ENCODE results near the gene GLG1.
"Not testable (repeated sequence)": the region's sequence is repeated elsewhere in the genome, so short reads cannot be mapped to it uniquely, and the experiment has no call there.

The GLG1 gene

DNA sequence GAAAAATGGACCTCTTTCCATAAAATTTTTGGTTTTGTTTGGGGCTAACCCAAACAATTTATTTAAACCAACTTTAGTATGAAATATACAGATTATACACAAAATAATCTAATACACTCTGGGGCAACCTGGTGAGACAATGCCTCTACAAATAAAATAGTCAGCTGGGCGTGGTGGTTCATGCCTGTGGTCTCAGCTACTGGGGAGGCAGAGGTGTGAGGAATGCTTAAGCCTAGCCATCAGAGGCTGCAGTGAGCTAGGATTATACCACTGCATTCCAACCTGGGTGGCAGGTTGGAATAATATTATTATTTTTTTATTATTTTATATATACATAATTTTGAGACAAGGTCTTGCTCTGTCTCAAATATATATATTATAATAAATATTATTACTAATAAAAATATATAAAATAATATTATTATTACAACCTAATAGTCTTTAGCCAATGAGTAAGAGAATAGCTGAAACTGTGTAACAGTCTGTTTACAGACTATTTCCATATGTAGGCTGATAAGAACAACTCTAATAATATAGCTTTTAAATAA lies 50.5 kb downstream of the GLG1 start:
- H3K4me3 ChIP-seq (ENCODE audit: low read length), result no peak overlapping the region
- TF ChIP-seq ZNF274 (IDR thresholded peaks at IDR 0.05; ENCODE audit: low read depth, low read length), result no peak

DNA sequence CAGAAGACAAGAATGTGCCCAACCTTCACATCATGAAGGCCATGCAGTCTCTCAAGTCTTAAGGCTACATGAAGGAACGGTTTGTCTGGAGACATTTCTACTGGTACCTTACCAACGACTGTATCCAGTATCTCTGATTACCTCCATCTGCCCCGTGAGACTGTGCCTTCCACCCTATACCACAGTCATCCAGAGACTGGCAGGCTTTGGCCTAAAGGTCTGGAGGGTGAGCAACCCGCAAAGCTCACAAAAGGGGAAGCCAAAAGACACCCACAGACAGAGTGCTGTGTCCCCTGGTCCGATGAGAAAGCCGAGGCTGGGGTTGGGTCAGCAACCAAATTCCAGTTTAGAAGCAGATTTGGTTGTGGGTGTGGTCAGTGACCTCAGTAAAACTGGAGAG lies 54.6 kb downstream of the GLG1 start:
- H3K4me3 ChIP-seq (ENCODE audit: low read length), result not testable (repeated sequence)

DNA sequence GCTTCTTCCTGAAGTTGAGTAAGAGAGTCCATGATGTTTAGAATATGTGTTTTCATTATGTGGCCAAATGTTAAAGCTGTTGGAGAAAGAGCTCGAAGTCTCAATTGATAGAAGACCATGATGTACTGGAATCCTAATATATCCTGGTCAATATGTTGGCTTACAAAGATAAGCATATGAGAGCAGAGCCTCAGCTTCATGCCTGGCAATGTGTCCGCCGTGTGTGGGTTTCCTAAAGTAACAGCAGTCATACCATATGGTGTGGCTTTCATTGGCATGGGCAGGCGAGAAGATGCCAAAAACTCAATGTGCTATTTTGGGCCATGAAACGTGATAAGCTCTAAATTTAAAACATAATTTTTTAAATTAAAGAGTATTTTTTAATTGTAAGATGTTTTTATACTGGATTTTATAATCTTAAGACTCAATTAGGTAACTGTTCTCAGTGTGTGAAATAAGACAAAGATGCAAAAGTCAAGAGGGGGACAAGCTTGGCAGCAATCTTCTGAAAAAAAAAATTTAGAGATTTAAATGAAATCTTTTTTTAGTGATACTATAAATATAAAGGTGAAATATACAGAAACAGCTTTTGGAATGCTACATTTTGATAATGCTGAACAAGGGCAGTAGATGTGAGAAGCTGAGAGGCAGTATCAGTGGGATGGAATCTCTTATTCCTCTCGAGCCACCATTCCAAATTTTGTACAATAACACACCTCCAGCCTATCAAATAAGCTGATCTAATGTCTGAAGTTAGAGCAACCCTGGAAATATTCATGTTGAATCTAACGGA lies 56.5 kb downstream of the GLG1 start:
- H3K4me3 ChIP-seq (ENCODE audit: low read length), result not testable (repeated sequence)

DNA sequence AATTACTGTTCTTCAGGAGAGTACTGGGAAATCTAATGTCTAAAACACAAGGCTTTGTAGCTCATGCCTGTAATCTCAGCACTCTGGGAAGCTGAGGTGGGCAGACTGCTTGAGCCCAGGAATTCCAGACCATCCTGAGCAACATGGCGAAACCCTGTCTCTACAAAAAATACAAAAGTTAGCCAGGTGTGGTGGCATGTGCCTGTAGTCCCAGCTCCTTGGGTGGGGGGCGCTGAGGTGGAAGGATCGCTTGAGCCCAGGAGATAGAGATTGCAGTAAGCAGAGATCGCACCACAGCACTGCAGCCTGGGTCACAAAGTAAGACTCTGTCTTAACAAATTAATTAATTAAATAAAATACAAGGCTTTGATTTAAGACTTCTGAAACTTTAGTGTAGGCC lies 60.8 kb downstream of the GLG1 start:
- H3K4me3 ChIP-seq (ENCODE audit: low read length), result not testable (repeated sequence)

DNA sequence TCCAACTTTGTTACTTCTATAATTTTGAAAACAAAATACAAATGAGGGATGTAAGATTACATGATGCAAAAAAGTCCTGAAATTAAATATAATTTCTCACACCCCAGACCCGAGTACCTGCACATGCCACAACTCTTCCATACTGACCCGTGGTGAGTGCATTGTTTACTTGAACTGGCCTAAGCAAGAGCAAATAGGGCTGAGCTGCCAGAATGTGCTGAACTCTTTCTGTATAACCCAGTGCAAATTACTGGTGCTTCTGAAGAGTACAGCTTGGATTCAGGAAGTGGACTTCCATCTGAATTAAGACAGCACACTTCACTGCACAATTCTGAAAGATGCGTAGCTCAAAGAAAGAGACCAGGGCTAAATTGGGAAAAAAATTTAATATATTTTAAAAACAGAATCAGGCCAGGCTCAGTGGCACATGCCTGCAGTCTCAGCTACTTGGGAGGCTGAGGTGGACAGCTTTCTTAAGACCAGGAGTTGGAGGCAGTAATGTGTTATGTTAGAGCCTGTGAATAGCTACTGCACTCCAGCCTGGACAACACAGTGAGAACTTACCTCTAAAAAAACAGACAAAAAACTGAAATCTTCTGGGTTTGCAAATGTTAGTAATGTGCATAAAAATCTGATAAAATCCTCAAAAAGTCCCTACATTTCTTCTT lies 63.9 kb downstream of the GLG1 start:
- H3K4me3 ChIP-seq (ENCODE audit: low read length), result not testable (repeated sequence)

DNA sequence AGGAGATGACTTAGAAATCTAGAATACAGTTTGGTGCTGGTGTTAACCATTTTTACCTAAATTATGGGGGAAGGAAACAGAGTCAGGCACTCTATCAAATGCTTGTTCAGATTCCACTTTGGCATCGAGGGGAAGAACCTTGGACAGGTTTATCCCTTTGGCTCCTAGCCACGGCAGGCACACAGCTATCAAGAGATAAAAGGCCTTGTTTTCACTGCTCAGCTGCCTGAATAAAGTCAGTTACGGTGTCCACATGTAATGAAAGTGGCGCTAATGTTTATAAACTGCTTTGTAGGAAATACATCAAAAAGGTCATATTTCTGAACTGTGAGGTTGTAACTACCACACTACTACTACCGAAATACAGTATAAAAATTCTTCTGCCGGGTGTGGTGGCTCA lies 66.3 kb downstream of the GLG1 start:
- not testable (repeated sequence) for H3K4me3 ChIP-seq (ENCODE audit: low read length)

DNA sequence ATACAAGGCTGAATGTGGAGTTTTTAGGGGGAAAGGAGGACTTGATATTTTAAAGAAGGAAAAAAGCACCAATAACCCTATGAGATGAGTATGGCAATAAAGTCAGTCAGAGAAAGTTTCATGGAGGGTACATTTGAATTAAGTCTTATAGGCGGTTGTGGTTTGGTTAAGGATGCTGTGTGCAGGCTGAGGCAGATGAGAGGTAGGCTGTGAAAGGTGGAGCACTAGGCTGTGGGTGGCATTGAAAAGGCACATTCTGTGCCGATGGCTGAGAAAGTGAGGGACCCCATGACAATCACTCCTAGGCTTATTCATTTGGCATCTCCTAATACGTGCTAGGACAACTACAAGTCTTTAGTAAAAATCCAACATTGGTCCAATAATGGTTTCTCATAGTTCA lies 68.1 kb downstream of the GLG1 start:
- not testable (repeated sequence) for H3K4me3 ChIP-seq (ENCODE audit: low read length)

DNA sequence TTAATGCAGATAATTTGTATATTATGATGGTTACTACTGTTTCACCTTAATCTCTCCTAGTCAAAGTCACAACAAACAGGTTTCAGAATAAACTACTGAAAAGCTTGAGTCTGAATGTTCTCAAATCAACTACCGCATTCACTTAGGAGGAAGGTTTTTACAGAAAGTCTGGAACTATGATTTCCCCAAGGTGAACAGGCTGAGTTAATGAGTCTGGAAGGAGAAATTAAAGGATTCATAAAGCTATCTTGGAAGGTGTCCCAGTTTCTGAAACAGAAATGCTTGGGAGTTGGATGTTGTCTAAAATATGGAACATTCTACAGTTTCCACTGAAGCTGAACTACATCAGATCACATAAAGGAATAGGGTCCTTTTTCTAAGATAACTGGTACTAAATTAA lies 69.2 kb downstream of the GLG1 start:
- H3K4me3 ChIP-seq (ENCODE audit: low read length), result not testable (repeated sequence)

DNA sequence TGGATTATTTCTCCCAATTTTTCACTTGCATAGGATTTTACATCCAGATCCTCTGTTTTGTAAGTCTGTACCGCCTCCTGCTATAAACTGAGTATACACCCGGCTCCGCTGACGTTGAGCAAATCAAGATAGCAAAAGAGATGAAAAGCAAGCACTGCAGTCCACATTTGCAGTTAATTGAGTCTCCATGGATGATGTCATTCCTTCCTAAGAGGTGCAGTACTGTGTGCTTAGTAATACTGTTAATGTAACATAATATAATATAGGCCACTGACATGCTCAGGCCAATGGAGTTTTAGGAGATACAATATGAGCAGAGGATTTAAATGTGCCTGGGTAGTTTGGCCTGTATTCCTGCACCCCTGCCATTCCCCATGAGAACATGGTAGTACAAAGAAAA lies 72.3 kb downstream of the GLG1 start:
- H3K4me3 ChIP-seq (ENCODE audit: low read length), result not testable (repeated sequence)

DNA sequence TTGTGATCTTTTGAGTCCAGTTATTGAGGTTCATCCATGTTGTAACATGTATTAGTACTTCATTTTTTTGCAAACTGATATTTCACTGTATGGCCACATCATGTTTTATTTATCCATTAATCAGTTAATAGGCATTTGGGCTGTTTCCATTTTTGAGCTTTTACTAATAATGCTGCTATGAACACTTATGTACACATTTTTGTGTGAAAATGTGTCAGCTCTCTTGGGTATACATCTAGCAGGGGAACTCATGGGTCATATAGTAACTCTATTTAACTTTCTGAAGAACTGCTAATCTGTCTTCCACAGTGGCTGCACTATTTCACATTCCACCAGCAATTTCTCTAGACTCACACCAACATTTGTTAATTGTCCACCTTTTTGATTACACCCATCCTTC lies 82.0 kb downstream of the GLG1 start:
- H3K4me3 ChIP-seq (ENCODE audit: low read length), result no peak overlapping the region
- TF ChIP-seq ZNF274 (IDR thresholded peaks at IDR 0.05; ENCODE audit: low read depth, low read length), result no peak

DNA sequence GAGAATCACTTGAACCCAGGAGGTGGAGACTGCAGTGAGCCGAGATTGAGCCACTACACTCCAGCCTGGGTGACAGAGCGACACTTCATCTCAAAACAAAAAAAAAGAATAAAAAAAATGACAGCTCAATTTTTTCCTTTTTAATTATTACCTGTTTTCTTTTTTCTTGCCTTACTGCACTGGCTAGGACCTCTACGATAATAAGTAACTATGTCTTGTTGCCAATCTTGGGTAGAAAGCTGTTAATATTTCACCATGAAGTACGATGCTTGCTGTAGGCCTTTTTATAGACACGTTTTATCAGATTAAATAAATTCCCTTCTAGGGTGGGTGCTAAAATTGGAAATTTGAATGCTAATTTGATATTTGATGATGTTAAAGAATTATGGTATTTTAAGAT lies 82.8 kb downstream of the GLG1 start:
- no peak overlapping the region for H3K4me3 ChIP-seq (ENCODE audit: low read length)
- no peak for TF ChIP-seq ZNF274 (IDR thresholded peaks at IDR 0.05; ENCODE audit: low read depth, low read length)

DNA sequence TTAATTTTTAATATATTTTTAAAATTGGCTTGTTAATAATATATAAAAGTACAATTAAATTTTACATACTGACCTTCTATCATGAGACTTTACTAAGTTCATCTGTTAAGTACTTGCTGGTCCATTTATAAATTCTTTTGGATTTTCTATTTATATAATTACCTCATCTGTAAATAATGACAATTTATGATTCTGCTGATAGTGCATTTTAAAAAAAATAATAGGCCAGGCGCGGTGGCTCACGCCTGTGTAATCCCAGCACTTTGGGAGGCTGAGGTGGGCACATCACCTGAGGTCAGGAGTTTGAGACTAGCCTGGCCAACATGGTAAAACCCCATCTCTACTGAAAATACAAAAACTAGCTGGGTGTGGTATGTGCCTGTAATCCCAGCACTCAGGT lies 83.2 kb downstream of the GLG1 start:
- not testable (repeated sequence) for H3K4me3 ChIP-seq (ENCODE audit: low read length)

DNA sequence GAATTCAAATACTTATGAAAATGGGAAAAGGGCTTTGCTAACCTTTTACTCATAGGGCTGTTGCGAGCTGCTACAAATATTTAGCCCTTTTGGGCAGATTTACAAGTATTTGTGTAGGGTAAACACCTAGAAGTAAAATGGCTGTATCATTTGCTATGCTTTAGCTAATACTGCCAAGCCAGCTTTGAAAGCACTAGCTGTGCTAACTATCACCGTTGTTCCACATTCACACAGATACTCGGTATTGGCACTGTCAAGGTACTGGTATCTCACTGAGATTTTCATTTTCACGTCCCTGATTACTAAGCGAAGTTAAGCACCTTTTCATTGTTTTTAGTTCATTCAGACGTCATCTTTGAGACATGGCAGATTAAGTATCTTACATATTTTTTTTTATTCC lies 84.8 kb downstream of the GLG1 start:
- no peak for TF ChIP-seq ZNF274 (IDR thresholded peaks at IDR 0.05; ENCODE audit: low read depth, low read length)
- no peak overlapping the region for H3K4me3 ChIP-seq (ENCODE audit: low read length)

DNA sequence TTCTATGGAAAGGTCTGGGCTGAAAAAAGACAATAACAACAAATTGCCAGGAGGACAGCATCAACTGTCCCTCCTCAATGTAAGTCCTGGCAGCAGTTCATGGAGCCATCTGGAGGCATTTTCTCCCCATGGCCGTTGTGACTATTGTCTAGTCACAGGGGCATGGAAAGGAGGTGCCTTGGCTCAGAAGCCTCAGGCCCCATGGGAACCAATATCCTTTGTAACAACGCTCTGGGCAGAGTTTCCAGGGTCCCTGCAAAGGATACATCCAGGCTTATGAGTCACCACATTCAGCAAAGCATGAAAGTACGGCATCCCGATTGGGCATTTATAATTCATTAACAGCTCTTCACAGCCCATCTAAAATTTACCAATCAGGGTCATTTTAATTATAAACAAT lies 85.2 kb downstream of the GLG1 start:
- TF ChIP-seq ZNF274 (IDR thresholded peaks at IDR 0.05; ENCODE audit: low read depth, low read length), result no peak
- no peak overlapping the region for H3K4me3 ChIP-seq (ENCODE audit: low read length)

DNA sequence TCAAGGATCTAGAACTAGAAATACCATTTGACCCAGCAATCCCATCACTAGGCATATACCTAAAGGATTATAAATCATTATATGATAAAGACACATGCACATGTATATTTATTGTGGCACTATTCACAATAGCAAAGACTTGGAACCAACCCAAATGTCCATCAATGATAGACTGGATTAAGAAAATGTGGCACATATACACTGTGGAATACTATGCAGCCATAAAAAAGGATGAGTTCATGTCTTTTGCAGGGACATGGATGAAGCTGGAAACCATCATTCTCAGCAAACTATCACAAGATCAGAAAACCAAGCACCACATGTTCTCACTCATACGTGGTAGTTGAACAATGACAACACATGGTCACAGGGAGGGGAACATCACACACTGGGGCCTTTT lies 88.0 kb downstream of the GLG1 start:
- not testable (repeated sequence) for H3K4me3 ChIP-seq (ENCODE audit: low read length)

DNA sequence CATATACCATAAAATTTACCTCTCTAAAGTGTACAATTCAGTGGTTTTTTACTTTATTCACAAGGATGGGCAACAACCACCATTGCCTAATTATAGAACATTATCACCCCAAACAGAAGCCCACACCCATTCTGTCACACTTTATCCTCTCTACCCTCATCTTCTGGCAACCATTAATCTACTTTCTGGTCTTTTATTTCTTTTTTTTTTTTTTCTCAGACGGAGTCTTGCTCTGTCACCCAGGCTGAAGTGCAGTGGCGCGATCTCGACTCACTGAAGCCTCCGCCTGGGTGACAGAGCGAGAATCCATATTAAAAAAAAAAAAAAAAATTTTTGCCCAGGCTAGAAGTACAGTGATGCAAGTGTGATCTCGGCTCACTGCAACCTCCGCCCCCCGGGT lies 95.0 kb downstream of the GLG1 start:
- TF ChIP-seq ZNF274 (IDR thresholded peaks at IDR 0.05; ENCODE audit: low read depth, low read length), result no peak

More for the DNA sequence above, 95.0 kb downstream of the GLG1 start:
- no peak overlapping the region for H3K4me3 ChIP-seq (ENCODE audit: low read length)

Data from GM08714 (cell line).